ENCODE data around the gene HECTD2. TPM values are rescaled to one million over a fixed set of nuclear protein-coding genes. Genes with fewer than 3 reads are reported as not detected.
A peak's percentile ranks its signal among the peaks of the same experiment; 100 is the strongest.
"Not testable (repeated sequence)": the region's sequence is repeated elsewhere in the genome, so short reads cannot be mapped to it uniquely, and the experiment has no call there.

The HECTD2 gene
- total RNA-seq (10 to 100 TPM; 19.9 to 49.2 TPM), polyA plus RNA-seq (ENCODE audit: insufficient read length in 2 of 2) (10 to 100 TPM; 27.6 to 30.5 TPM)
- long read RNA-seq, donor 1, full-length matches to known transcripts = 4 of 9 reads
- long read RNA-seq, donor 1, partial matches to known transcripts = 5 of 9 reads
- long read RNA-seq, donor 1, other reads (novel, unspliced or antisense) = 0 of 9 reads
- long read RNA-seq, donor 2, partial matches to known transcripts = 0 of 2 reads
- long read RNA-seq, donor 2, other reads (novel, unspliced or antisense) = 0 of 2 reads
- long read RNA-seq, donor 3, partial matches to known transcripts = 0 of 1 reads
- long read RNA-seq, donor 3, other reads (novel, unspliced or antisense) = 0 of 1 reads
- long read RNA-seq, donor 4, full-length matches to known transcripts = 8 of 133 reads
- long read RNA-seq, donor 4, partial matches to known transcripts = 125 of 133 reads
- long read RNA-seq, donor 4, other reads (novel, unspliced or antisense) = 0 of 133 reads

- Histone ChIP-seq H3K27me3 (ENCODE audit: control insufficient read depth, insufficient read depth, low read length) (no peaks in the 10 kb centered on the region), H3K27ac (ENCODE audit: low read depth, low read length) (peak within 1 kb of the TSS; percentile 99), H3K9me3 (ENCODE audit: control insufficient read depth, insufficient read depth, low read length) (no peaks in the 10 kb centered on the region), H3K4me1 (ENCODE audit: control insufficient read depth, insufficient read depth, low read length) (no peaks in the 10 kb centered on the region), H3K4me3 (ENCODE audit: low read depth, low read length) (peak within 1 kb of the TSS; percentile 97), H3K36me3 (ENCODE audit: control insufficient read depth, insufficient read depth, low read length) (no peaks in the 10 kb centered on the region)
- DNase-seq (ENCODE audit: low read depth in 4 of 6, low spot score in 6 of 6) = peak; percentile 72 to 96 (median 80)
- WGBS (ENCODE audit: insufficient coverage) = under 1% methylated on average over 111 of the region's 111 CpGs
Measured at GRCh38 chr10:91409869-91410637, at the start of gene HECTD2. Gene HECTD2 (plus strand): TSS chr10:91410344. CDS start chr10:91410439, 95 bp downstream.

GRCh38 chr10:91360461-91360860 lies 49.7 kb upstream of the HECTD2 start:
- no peak overlapping the region for H3K27ac ChIP-seq (ENCODE audit: low read depth, low read length)
- no peak overlapping the region for H3K4me3 ChIP-seq (ENCODE audit: low read depth, low read length)
- no CpG with 5 or more reads among the region's 3 CpGs for WGBS (ENCODE audit: insufficient coverage)
- no peaks in the 10 kb centered on the region for H3K4me1 ChIP-seq (ENCODE audit: control insufficient read depth, insufficient read depth, low read length)
- no peaks in the 10 kb centered on the region for H3K9me3 ChIP-seq (ENCODE audit: control insufficient read depth, insufficient read depth, low read length)
- H3K27me3 ChIP-seq (ENCODE audit: control insufficient read depth, insufficient read depth, low read length) = no peaks in the 10 kb centered on the region
- H3K36me3 ChIP-seq (ENCODE audit: control insufficient read depth, insufficient read depth, low read length) = no peaks in the 10 kb centered on the region
- no peak for DNase-seq (ENCODE audit: low read depth in 4 of 6, low spot score in 6 of 6)

- not testable (repeated sequence) for DNase-seq (ENCODE audit: low read depth in 4 of 6, low spot score in 6 of 6); H3K36me3 ChIP-seq (ENCODE audit: control insufficient read depth, insufficient read depth, low read length); H3K27ac ChIP-seq (ENCODE audit: low read depth, low read length); H3K4me3 ChIP-seq (ENCODE audit: low read depth, low read length); H3K9me3 ChIP-seq (ENCODE audit: control insufficient read depth, insufficient read depth, low read length); H3K4me1 ChIP-seq (ENCODE audit: control insufficient read depth, insufficient read depth, low read length); H3K27me3 ChIP-seq (ENCODE audit: control insufficient read depth, insufficient read depth, low read length)
- WGBS (ENCODE audit: insufficient coverage) = no CpG with 5 or more reads among the region's 3 CpGs
Measured at GRCh38 chr10:91365519-91365918, 44.6 kb upstream of the HECTD2 start.

- no CpG with 5 or more reads among the region's 1 CpG for WGBS (ENCODE audit: insufficient coverage)
- no peaks in the 10 kb centered on the region for H3K36me3 ChIP-seq (ENCODE audit: control insufficient read depth, insufficient read depth, low read length)
- no peaks in the 10 kb centered on the region for H3K4me1 ChIP-seq (ENCODE audit: control insufficient read depth, insufficient read depth, low read length)
- H3K27ac ChIP-seq (ENCODE audit: low read depth, low read length) = no peak overlapping the region
- no peaks in the 10 kb centered on the region for H3K9me3 ChIP-seq (ENCODE audit: control insufficient read depth, insufficient read depth, low read length)
- no peak for DNase-seq (ENCODE audit: low read depth in 4 of 6, low spot score in 6 of 6)
- no peaks in the 10 kb centered on the region for H3K27me3 ChIP-seq (ENCODE audit: control insufficient read depth, insufficient read depth, low read length)
- no peak overlapping the region for H3K4me3 ChIP-seq (ENCODE audit: low read depth, low read length)
Measured at GRCh38 chr10:91366704-91367103, 43.4 kb upstream of the HECTD2 start.

DNA sequence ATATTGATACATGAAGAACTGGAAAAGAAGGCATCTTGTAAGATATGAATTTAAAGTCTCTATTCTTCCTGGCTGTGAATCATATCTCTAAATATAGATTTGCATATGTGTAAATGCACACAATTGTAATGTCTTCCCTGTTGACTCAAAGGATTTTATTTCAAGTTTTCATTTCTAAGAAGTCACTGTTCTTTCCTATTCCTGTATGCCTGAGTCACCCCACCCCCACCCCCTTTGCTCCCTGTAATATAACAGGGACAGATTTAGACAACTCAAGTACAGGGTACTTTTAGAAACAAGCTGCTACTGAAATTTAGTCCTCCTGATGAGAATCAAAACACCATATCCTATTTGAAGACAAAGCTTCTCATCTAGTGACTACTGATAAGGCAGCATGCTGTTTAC lies 43.0 kb upstream of the HECTD2 start:
- peak in 1 of 6 donors; percentile 27 for DNase-seq (ENCODE audit: low read depth in 4 of 6, low spot score in 6 of 6)
- H3K9me3 ChIP-seq (ENCODE audit: control insufficient read depth, insufficient read depth, low read length) = no peaks in the 10 kb centered on the region
- no peak overlapping the region for H3K27ac ChIP-seq (ENCODE audit: low read depth, low read length)
- no peaks in the 10 kb centered on the region for H3K27me3 ChIP-seq (ENCODE audit: control insufficient read depth, insufficient read depth, low read length)
- no peaks in the 10 kb centered on the region for H3K4me1 ChIP-seq (ENCODE audit: control insufficient read depth, insufficient read depth, low read length)
- no peak overlapping the region for H3K4me3 ChIP-seq (ENCODE audit: low read depth, low read length)
- no peaks in the 10 kb centered on the region for H3K36me3 ChIP-seq (ENCODE audit: control insufficient read depth, insufficient read depth, low read length)

GRCh38 chr10:91367558-91367957 lies 42.6 kb upstream of the HECTD2 start:
- Histone ChIP-seq H3K27me3 (ENCODE audit: control insufficient read depth, insufficient read depth, low read length) (no peaks in the 10 kb centered on the region), H3K4me1 (ENCODE audit: control insufficient read depth, insufficient read depth, low read length) (no peaks in the 10 kb centered on the region), H3K9me3 (ENCODE audit: control insufficient read depth, insufficient read depth, low read length) (no peaks in the 10 kb centered on the region), H3K27ac (ENCODE audit: low read depth, low read length) (no peak overlapping the region), H3K36me3 (ENCODE audit: control insufficient read depth, insufficient read depth, low read length) (no peaks in the 10 kb centered on the region), H3K4me3 (ENCODE audit: low read depth, low read length) (no peak overlapping the region)
- no peak for DNase-seq (ENCODE audit: low read depth in 4 of 6, low spot score in 6 of 6)
- WGBS (ENCODE audit: insufficient coverage) = no CpG with 5 or more reads among the region's 2 CpGs

GRCh38 chr10:91369978-91370589 lies 40.1 kb upstream of the HECTD2 start:
- no CpG with 5 or more reads among the region's 6 CpGs for WGBS (ENCODE audit: insufficient coverage)

GRCh38 chr10:91374052-91374451 lies 36.1 kb upstream of the HECTD2 start:
- H3K4me3 ChIP-seq (ENCODE audit: low read depth, low read length) = no peak overlapping the region
- no peaks in the 10 kb centered on the region for H3K4me1 ChIP-seq (ENCODE audit: control insufficient read depth, insufficient read depth, low read length)
- H3K9me3 ChIP-seq (ENCODE audit: control insufficient read depth, insufficient read depth, low read length) = peaks cover 3% of the 10 kb centered on the region
- no peaks in the 10 kb centered on the region for H3K27me3 ChIP-seq (ENCODE audit: control insufficient read depth, insufficient read depth, low read length)
- H3K27ac ChIP-seq (ENCODE audit: low read depth, low read length) = no peak overlapping the region
- H3K36me3 ChIP-seq (ENCODE audit: control insufficient read depth, insufficient read depth, low read length) = no peaks in the 10 kb centered on the region
- DNase-seq (ENCODE audit: low read depth in 4 of 6, low spot score in 6 of 6) = no peak

More at GRCh38 chr10:91369978-91370589, 40.1 kb upstream of the HECTD2 start:
- H3K4me1 ChIP-seq (ENCODE audit: control insufficient read depth, insufficient read depth, low read length); H3K9me3 ChIP-seq (ENCODE audit: control insufficient read depth, insufficient read depth, low read length); H3K27me3 ChIP-seq (ENCODE audit: control insufficient read depth, insufficient read depth, low read length); DNase-seq (ENCODE audit: low read depth in 4 of 6, low spot score in 6 of 6); H3K4me3 ChIP-seq (ENCODE audit: low read depth, low read length); H3K36me3 ChIP-seq (ENCODE audit: control insufficient read depth, insufficient read depth, low read length); H3K27ac ChIP-seq (ENCODE audit: low read depth, low read length): not testable (repeated sequence)

GRCh38 chr10:91378061-91378460 lies 32.1 kb upstream of the HECTD2 start:
- peaks cover 6% of the 10 kb centered on the region for H3K27me3 ChIP-seq (ENCODE audit: control insufficient read depth, insufficient read depth, low read length)
- no peak overlapping the region for H3K27ac ChIP-seq (ENCODE audit: low read depth, low read length)
- peaks cover 12% of the 10 kb centered on the region for H3K4me1 ChIP-seq (ENCODE audit: control insufficient read depth, insufficient read depth, low read length)
- H3K36me3 ChIP-seq (ENCODE audit: control insufficient read depth, insufficient read depth, low read length) = no peaks in the 10 kb centered on the region
- peak in 1 of 6 donors; percentile 45 for DNase-seq (ENCODE audit: low read depth in 4 of 6, low spot score in 6 of 6)
- H3K9me3 ChIP-seq (ENCODE audit: control insufficient read depth, insufficient read depth, low read length) = peaks cover 3% of the 10 kb centered on the region
- H3K4me3 ChIP-seq (ENCODE audit: low read depth, low read length) = no peak overlapping the region

Data from spinal cord (tissue), 10 donors.